Eye (tissue), 1 donor: ENCODE results near the gene C4BPA.

Experiments used
- DNase-seq: peaks from one replicate; pipeline ENCODE4 v3.0.0-alpha.2; 2015

The C4BPA gene

DNA sequence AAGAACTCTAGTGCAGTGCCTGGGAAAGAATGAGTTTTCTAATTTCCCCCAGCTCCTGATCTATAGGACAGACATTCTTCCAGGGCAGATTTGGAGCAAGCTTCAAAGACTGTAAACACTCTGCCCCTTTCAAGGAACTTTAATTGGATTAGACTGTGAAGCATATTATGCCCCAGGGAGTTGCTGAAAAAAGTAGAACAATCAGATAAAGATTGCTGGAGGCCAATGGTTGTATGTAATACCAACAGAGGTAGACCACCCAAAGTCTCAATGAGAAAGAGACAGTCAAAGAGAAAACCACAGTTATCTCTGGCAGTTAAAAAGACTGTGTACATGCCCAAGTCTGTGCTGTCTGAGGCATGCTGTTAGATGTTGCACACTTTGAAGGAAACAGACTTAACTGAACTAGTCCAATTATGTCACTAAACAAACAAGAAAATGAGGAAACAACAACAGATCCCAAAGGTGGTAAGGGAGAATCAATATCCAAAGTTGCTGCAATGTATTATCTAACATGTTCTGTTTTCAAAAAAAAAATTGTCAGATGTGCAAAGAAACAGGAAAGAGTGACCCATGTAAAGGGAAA lies 24.4 kb downstream of the C4BPA start:
- no peak for DNase-seq

DNA sequence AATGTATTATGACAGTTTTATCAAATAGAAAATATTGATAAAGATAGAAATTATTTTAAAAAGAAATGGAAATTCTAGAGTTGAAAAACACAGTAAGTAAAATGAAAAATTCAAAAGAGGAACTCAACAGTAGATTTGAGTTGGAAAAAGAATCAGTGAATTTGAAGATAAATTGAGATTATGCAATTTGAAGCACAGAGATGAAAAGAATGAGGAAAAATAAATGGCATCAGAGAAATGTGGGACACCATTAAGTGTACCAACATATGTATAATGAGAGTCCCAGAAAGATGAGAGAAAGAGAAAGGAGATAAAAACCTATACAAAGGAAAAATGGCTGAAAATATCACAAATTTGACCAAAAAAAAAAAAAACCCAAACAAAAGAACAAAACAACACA lies 25.0 kb downstream of the C4BPA start:
- no peak for DNase-seq

DNA sequence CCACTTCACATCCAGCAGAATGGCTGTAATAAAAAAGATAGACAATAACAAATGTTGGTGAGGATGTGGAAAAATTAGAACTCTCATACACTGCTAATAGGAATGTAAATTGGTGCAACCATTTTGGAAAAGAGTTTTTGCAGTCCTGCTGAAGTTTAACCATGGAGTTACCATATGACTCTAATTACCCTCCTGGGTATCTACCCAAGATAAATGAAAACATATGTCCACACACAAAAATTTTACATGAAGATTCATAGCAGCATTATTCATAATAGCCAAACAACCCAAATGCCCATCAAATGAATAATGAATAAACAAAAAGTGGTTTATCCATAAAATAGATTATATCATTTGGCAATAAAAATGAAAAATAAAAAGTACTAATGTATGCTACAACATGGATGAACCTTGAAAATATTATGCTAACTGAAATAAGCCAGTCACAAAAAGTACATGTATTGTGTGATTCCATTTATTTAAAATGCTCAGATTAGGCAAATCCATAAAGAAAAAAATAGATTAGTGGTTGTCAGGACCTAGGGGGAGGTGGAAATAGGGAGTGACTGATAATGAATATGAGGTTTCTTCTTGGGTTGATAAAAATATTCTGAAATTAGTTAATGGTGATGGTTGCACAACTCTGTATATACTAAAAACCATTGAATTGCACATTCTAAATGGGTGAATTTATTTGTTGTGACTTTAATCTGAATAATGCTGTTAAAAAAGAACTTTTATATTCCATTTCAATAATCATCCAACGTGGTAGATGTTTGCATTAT lies 26.4 kb downstream of the C4BPA start:
- no peak for DNase-seq

DNA sequence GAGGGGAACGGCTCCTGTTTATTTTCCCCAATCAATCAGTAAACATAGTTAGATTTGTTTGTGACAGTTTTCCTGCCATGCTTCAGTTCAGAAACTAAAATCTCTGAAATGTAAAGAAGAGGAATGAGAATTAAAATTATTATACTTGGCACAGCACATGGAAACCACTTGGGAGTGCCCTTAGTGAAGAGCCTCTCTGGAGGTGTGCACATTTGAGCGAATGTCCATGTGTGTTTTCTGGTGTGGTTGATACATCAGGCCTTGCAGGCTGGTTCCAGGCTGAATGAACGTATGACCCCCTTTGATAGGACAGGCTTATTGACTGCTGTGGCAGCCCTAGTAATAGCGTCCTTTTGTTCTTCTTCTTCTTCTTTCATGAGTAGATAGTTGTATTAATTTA lies 27.1 kb downstream of the C4BPA start:
- DNase-seq = no peak

DNA sequence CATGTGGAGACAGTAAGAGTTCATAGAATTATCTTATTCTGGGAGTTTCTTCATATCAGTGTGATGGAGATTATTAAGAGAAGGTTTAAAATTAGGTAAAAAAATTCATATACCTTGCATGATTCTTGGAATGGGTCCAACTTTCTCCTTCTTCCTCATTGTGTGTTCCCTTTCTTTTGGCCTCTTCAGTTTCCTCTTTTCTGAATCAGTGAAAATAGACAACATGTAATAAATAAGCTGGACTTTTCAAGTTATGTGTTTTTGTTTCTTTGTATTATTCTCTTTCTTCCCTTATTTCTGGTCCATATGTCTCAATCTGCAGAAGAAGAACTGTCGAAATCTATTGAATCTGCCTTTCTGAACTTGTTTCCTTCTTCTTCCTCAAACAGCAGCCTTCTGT lies 30.5 kb downstream of the C4BPA start:
- no peak for DNase-seq

DNA sequence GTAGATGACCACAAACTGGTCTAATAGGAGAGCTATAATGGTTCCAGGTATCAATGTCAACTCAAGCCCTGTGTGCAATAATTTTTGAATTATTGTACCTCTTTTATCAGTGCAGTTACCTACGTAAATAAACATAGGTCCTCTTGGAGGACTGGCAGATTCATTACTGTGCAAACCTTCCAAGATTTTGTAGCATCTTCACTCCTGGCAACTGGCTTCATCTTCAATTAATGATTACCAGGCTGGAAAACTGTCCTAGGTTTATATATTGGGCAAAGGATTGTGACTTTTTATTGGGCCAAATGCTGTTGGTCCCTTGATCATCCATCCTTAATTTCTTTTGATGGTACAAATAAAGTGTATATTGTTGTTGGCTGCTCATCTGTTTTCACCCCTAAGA lies 35.6 kb downstream of the C4BPA start:
- no peak for DNase-seq

DNA sequence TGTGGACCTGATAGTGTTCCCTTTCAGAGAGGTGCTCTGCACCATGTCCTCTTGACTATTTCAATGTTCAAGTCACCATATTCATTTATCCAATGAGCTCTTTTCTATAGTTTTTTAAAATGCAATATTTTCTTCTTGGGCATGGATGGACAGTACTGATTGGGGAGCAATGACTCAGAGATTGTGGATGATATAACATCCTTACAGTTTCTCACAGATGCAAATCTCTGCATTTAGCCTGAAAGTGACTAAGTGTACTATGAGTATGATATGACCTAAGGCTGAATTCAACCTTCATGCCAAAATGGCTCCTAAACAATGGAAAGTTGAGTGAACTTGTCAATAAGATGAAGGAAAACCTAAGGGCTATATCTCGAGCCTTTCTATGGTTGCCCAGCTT lies 36.5 kb downstream of the C4BPA start:
- no peak for DNase-seq

DNA sequence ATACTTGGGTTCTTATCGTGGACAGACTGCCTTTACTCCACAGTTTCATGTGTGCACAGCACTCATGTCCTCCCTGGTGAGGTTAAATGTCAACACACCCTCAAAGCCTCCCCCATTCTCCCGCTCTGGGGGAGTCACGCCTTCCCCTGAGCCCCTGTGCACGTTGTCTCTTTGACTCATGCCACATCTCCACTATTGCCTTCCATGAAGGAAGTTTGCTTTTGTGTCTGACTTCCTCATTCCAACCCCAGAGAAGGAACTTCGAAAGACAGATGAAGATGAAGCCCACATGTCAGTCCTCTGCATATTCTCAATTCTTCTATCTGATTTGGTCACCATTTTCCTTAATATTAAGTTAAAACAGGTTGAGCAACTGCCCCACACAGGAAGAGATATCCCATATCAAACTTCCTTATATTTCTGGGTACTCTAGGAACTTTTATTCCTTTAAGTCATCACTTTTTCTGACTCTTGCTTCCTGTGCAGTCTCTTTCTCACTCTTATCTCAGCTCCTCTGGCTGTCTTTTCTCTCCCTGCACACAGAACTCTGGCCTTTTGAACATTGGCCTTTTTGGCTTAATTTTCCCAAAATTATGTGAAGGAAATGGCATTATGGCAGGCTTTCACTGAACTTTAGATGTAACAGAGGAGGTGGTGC lies 41.5 kb downstream of the C4BPA start:
- DNase-seq = no peak

DNA sequence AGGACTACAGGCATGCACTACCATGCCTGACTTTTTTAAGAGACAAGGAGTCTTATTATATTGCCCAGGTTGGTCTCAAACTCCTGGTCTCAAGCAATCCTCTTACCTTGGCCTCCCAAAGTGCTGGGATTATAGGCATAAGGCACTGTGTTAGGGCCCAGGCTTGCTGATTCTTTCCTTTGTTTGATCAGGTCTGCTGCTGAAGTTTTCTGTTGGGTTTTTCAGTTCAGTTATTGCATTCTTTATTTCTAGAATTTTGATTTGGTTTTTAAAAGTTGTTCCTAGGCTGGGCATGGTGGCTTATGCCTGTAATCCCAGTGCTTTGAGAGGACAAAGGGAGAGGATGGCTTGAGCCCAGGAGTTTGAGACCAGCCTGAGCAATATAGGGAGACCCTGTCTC lies 47.9 kb downstream of the C4BPA start:
- DNase-seq = no peak

DNA sequence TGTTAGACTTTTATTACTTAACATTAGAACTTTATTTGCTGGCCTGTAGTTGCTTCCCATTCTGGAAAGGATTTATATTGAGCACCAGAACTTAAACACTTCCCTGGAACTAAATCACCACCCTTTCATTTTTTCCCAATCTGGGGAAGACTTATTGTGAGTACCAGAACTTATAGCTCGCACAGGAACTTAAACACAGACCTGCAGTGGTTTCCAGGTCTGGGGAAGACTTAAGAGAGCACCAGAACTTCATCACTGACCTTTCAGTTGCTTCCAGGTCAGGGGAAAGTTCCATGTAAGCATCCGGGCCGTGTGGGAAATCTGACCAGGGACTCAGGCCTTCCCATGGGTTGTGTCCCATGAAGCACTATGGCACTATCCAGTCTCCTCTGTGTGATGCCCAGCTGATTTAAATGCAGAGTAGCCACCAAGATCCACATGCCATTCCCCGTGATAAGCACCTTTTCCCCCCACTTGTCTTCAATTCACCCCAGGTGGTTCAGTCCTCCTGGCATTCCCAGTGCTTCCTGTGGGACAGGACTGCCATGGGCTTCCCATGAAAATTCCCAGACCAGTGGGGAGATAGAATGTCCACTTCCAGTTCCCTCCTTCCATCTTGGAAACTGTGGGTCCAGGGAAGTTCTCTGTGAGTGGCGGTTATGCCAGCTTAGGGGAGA lies 48.9 kb downstream of the C4BPA start:
- DNase-seq = no peak

DNA sequence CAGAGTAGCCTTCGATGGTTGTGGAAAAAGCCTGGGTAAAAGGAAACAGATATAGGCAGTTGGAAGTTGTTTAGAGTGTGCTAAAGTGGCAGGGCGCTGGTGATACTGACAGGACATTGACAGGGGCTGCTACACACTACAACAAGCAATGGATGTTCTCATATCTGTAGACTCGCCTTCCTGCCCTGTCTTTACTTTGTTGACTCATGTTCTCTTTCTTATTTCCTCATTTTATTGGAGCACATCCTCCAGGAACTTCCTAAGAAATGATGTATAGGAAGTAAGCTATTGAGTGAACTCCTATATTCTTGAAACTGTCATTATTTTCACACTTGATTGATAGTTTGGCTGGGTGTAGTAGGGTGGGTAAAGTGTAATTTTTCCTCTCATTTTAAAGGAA lies 51.0 kb downstream of the C4BPA start:
- no peak for DNase-seq

DNA sequence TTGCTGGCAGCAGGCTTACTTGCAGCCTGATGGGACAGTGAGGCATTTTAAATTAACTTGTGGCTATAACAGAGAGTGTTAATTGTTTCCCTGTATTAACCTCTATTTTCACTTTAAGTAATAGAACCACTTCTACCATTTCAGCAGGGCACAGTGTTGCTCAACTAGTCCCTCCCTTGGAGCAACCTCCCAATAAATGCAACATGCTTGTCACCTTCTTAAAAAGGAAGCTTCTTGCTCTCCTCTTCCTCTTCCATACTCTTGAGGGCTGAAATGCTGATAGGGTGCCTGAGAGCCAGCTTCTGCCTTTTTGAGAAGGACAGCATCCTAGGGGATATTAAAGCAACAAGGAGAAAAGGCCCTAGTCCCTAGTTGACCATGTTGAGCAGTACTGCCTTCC lies 52.1 kb downstream of the C4BPA start:
- no peak for DNase-seq

DNA sequence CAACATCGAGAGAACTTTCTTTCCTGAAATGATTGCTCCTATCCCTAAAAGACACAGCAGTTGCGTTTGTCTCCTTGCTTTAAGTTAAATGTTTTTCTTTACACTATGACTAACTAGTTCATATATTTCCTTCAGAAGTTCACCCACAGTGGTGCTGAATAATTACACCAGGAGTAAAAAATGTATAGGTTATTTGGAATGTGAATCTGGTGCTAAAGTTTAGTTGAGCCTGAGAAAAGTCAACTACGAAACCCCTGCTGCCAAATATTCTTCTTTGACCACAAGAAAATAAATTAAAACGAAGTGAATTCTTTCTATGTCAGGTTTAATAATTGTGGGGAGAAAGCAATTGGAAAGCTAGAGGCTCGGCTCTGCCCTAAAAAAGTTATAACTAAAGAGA lies 52.8 kb downstream of the C4BPA start:
- no peak for DNase-seq

DNA sequence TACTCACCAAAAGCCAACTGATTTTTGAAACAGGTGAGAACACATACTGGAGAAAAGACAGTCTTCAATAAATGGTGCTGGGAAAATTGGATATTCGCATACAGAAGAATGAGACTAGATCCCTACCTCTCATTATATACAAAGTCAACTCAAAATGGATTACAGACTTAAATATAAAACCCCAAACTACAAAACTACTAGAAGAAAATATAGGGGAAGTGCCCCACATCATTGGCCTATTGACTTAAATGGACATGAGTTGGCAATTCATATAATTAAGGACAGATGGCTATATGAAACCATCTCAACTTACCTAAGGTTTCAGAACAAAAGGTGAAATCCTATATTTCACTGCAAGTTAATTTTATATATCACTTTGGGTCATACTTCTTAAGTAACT lies 60.1 kb downstream of the C4BPA start:
- no peak for DNase-seq

DNA sequence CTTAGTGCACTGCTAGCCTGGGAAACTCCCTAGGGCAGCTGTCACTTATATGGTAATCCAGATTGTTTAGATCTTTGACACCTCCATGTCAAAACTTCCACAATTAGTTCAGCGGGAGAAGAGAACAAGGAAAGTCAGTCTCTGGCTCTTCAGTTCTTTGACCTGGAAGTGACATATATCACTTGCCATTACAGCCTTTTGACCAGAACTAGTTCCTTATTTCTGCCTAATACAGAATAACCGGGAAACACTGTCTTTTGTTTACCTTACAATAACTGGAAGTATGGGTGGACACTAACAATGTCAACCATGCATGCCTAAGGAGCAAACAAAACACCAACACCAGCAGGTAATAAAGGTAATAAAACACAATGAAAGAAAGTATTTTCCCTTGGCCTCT lies 68.3 kb downstream of the C4BPA start:
- DNase-seq = no peak

DNA sequence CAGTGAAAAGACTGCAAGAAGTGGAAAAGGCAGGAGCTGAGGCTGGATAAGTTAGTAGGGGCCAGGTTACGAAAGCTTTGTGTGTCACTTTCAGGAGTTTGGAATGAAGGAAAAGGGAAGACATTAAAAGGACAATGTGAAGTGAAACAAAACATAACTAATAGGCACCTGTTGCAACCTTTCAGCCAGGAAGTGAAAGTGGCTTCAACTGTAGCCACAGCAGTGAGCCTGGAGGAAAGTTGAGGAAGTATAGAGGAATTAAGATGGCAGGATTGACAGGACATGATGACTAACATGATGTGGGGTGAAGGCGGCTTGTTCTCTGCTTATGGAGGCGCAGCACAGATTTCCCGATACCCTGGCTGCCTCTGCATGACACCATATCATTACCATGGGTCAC lies 68.9 kb downstream of the C4BPA start:
- no peak for DNase-seq

DNA sequence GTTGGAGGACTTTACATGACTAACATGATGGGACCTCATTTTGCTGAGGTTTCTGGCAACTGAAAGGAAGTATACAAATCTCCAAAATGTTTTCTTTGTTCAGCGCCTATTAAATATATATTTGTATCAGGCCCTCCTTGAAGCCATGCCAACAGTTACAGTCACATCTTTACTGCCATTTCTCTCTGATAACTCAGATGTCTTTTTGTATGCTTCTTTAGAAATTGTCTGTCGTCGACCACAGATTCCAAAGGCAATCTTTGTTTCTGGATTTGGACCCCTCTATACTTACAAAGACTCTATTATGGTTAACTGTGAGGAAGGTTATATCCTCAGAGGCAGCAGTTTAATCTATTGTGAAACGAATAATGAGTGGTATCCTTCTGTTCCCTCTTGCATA lies 69.4 kb downstream of the C4BPA start:
- DNase-seq = no peak

DNA sequence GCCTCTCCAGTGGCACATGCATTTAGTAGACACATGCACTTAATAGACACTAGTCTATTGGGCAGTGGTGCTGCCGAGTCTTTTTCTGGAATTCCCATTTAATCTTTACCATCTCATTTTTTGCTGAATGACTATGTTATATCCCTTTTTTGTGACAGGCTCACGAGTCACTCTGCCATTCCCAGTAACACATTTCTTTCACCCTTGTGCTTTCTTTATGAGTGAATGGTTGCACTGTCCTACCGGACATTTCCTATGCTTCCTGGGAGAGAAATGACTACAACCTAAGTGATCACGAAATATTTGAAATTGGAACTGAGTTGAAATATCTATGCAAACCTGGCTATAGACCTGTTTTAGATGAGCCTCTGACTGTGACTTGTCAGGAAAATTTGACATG lies 70.9 kb downstream of the C4BPA start:
- DNase-seq = no peak

DNA sequence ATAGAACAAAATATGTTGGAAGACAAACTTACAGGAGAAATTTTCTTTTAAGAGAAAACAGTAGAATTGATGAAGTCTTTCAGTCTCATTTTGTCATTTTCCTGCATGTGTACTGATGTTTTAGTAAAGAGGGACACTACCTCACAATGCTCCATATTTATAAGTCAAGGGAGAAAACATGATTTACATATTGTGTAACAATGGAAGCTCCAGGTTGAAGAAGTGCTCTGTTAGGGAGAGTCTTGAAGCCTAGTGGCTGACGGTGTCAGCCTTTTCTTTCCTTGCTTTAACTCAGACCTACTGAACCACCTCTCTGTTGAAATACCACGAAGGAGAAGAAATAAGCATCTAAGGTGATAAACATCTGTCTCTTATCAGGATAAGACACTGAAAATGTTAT lies 75.0 kb downstream of the C4BPA start:
- DNase-seq = no peak

DNA sequence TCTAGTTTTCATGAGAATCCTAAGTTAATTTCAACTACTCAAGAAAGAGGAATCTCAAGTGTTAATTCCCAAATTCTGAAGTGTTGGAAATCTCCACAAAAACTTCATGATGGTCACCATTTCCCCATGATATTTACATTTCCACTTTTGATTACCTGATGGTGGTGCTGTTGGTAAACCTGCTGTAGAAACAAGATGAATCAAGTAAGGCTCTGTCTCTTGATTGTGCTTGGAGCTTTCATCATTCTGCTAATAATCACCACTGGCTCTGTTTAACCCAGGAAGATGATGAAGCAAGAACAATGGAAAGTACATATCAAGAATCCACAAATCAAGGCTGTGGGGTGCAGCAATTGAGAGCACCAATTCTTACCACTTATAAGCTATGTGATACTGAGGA lies 77.8 kb downstream of the C4BPA start:
- DNase-seq = no peak

DNA sequence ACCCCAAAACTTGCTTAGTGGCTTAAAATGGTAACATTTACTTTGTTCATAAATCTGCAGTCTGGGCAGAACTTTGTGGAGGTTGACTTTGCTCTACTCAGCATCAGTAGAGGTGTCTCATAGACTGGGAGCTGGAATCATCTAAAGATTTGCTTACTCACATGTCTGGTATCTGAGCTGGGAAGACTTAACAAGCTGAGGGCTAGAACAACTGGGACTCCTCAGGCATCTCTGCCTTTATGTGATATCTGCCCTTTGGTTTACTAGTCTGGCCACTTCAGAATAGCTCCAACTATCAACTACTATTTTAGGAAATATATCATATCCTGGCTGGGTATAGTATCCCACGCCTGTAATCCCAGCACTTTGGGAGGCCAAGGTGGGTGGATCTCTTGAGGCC lies 82.5 kb downstream of the C4BPA start:
- DNase-seq = no peak

DNA sequence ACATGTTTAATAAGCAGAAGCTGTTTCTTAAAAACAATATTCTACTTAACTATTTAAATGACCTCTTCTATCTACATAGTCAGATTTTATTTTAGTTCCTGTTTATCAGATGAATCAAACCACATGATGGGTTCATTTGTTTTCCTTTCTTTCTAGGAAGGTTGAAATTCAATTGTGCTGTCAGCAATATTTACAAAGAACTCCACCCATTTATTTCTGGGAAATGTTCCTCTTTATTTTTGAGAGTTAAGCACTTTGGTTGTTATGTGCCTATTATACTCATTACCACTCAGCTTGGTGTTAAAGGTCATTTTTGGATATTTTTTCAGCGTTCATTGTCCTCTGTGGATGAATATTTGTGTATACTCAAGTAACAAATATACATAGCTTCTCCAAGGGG lies 84.9 kb downstream of the C4BPA start:
- DNase-seq = no peak

DNA sequence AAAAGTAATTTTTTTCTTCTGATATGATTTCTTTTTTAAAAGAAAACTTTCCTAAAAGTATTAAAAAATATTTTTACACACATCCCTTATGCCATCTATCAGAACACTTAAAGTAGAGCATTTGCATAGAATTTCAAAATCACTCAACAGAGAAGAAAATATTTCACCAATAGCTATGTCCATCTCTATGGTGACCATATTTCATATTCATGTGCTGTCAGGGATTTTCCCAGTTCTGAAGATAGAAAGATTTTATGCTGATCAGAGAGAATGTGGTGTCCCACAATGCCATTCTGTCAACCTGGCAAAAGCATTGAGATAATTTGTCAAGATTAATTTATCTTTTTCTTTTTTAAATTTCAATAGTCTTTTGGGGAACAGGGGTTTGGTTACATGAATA lies 87.0 kb downstream of the C4BPA start:
- no peak for DNase-seq

DNA sequence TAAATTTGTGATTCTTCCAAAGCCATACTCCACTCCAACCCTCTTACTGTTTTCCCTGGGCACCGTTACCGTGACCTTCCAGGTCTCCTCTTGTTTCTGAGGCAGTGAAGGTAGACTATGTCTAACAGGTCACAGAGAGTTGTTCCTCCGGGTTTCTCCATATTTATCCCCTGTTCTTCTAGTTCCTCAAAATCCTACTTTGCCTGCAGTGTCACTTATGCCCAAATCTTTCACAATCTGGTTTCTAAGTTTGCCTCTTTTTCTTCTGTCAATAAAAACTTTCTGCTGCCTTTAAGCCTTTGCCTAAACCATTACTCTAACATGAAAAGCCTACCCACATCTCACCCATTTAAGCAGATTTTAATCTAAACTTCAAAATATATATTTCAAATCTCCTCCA lies 87.7 kb downstream of the C4BPA start:
- DNase-seq = no peak
